GM21619 (cell line): Measurements from ENCODE around the gene RAB11FIP2.

Experiments
- ATAC-seq: cut with Tn5 transposase; IDR thresholded peaks from one replicate; pipeline ENCODE4 v1.9.1; 2021; ENCODE audit not compliant: unreplicated experiment

Gene RAB11FIP2

DNA sequence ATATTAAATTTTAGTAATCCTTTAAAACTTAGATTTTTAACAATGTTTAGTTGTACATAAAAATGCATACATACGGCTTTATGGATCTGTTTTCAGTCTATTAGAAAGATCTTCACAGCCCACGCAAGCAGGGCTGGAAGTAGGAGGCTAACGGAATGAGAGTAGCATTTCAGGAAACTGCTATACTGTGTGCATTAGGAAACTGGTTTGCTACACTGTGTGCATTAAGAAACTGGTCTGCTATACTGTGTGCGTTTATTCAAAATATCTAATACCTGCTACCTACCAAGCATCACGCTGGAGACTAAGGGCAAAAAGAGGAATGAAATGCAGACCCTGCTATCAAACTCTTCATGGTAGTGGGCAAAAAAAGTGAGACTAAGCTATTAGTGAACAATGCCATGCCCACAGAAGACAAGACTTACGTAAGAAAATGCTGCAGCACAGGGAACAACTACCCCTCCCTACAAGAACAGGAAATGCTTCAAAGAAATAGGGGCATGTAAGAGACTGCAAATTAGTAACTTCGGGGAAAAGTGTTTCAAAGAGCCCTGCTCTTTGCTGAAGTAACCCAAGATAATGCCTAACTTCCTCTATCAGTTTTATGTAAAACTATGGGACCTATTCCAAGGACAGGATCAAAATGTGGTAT lies 11.3 kb downstream of the RAB11FIP2 start:
- ATAC-seq = no peak

DNA sequence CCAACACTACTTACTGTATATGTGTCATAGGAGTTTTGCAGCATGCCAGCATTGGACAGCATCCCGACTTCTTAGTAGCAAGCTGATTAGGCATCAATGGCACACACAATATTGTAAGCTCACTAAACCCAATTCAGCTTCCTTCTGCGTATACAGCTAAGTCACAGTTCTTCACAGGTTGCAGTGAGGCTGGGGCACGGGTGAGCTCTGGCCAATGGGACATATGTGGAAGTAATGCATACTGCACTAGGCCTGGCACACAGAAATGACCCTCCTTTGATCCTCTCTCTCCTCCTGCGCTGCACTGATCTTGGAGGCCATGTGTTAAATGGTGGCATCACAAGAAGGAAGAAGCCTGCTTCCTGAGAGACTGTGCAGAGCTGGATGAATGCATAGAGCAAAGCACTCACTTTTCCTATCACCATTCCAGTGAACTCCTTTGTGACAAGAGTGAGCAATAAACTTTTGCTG lies 11.9 kb downstream of the RAB11FIP2 start:
- no peak for ATAC-seq

DNA sequence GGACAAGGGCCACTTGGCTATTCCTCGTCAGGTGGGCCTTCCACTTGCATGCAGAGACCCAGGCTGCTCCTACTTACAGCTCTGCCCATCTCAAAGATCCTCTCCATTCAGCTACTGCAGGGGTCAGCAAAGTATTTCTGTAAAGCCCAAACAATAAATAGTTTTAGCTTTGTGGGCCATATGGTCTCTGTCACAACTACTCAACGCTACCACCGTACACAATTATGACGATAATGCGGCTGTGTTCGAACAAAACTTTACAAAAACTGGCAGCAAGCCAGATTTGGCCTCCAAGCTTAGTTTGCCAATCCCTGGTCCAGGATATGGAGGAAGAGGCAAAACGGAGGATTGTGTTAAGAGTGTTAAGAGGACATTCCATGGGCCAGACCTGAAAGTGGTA lies 12.8 kb downstream of the RAB11FIP2 start:
- ATAC-seq = no peak

DNA sequence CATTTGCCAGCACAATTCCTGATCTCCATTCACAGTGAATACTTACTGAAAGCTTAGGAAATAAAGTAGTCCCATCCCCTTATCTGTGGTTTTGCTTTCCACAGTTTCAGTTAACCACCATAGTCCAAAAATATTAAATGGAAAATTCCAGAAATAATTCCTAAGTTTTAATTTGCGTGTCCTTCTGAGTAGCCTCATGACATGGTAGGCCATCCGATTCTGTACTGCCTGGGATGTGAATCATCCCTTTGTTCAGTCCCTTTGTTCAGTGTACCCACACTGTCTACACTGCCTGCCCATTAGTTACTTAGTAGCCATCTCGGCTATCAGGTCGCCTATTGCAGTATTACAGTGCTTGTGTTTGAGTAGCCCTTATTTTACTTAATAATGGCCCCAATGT lies 14.2 kb downstream of the RAB11FIP2 start:
- no peak for ATAC-seq

DNA sequence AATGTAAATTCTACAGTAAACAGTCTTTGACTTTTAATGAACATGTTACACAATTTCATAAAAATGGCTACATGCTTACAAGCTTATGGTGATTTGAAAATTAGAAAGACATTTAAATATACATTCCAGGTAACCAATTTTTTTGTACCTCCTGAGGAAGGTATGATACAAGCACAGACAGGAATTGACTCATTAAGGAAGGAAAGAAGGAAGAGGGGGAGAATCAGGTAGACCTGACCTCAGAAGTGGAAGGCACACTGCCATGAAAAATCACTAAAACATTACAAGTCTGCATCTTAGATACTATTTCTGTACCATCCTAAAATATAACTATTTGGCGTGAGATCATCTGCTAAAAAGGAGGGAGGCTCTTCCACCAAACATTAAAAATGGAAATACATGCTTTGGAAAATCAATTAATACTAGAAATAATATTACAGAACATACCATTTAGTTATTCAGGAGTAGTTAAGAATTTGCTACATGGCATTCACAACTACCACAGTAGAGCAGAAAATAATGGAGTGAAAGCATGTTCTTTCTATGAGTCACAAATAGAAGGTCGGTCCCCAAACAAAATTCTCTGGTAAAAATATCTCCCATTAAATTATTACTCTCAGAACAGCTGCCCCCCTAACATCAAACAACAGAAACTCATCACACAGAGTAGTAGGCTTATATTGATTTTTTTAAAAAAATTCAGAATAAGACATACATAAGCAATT lies 15.2 kb downstream of the RAB11FIP2 start:
- no peak for ATAC-seq

DNA sequence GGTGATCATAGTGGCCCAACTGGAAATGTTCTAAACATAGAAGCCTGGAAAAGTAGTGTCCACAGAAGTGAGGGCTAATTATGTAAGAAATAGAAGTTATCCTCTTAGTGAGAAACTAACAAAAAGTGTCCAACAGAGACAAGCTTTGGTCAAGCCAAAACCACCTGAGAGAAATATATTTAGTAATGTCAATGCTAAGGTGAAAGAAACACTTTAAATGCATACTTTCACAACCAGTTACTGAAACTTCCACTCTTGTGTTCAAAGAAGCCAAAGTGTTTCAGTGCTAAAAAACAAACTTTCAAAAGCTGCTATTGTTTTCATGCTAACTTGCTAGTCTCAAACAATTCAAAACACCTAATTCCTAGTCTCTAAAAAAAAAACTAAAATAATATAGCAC lies 18.1 kb downstream of the RAB11FIP2 start:
- peak; percentile 100 for ATAC-seq

DNA sequence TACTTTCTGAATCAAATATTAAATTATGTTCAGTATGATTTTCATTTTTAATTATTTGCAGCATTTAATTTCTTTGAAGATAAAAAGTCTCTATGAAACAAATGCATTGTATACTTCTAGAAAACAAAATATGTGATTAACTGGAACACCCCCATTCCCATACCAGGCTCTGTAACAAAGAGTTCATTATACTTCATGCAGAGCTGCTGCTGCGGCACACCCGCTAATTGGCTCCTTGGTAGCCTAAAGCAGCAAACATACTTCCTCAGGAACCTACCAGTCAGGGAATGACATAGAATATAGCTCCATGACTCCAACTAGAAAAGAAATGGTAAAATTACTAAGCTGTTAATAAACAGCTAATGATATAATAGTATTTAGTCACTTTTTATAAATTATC lies 19.3 kb downstream of the RAB11FIP2 start:
- no peak for ATAC-seq

DNA sequence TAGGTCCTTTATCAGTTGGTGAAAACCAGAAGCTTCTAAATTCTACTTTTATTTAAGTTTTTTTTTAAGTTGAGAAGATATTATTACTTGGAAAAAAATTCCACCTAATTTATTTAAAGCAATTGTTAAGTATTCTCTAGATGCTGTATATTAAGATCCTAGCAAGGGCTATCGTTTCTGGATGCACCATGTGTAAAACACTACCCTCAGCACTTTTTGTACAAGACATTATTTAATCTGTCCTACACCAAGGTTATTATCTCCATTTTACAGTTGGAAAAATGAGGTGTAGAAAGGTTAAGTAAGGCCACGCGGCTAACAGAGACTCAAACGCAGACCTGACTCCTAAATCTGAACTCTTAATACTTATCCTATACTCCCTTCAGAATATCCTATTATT lies 19.8 kb downstream of the RAB11FIP2 start:
- no peak for ATAC-seq

DNA sequence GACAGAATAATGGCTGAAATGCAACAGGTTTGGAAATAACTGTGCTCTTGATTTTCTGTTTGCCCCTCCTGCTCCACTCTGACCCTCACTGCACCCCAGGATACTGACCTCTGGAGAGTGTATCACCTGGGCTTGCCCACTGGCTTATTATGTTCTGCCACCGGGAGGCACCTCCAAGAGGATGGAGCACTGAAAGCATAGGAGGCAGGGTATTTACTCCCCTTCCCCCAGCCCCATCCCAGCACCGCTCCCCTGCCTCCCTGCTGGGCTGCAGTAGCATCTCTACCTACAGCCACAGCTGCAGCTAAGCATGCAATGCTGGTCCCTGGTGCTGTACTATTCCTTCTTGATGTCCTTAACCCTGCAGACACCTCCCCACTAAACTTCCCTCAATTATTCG lies 26.4 kb downstream of the RAB11FIP2 start:
- ATAC-seq = no peak

DNA sequence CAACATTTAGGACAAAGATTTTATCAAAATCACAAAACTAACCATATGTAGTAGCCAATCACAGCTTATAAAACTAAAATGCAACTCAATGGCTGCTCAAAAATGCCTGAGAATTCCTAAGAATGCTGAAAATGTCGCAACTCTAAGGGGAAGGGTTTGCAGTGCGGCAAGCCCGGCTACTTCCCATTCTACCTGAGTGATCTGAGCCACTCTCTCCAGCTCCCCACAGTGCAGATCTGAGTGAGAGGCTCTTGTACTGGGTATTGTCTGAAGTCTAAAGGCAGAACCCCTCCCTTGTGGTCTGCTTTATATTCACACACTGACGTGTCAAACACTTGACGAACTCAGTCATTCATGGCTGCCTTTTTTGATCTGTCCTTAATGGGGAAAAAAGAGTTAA lies 28.9 kb downstream of the RAB11FIP2 start:
- ATAC-seq = no peak

DNA sequence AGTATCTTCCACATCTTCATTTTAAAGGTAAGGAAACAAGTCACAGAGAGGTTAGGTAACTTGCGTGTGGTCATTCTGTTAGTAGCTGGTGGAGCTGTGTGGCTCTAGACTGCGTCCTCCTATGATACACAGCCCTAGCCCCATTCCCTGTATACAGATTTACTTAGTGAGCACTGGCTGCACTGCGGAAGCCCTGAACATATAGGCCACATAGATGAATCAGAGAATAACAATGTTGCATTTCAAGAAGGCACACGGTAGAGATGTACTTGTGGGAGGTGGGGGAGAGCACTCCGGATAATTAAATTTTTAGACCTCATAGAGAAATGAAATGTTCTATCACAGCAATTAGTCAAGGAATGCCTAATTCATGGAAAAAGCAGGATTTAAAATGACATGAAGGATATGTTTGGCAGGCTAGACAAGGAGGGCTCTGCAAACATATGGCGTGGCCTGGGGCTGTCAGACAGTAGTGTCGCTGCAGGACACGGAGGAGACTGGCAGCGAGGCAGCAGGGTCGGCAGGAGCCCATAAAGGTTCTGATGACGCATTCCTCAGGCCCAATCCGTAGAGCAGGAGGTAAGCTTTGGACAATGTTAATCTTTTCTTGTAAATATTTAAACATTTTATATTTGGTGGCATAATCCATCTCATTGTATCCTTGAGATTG lies 29.5 kb downstream of the RAB11FIP2 start:
- no peak for ATAC-seq

DNA sequence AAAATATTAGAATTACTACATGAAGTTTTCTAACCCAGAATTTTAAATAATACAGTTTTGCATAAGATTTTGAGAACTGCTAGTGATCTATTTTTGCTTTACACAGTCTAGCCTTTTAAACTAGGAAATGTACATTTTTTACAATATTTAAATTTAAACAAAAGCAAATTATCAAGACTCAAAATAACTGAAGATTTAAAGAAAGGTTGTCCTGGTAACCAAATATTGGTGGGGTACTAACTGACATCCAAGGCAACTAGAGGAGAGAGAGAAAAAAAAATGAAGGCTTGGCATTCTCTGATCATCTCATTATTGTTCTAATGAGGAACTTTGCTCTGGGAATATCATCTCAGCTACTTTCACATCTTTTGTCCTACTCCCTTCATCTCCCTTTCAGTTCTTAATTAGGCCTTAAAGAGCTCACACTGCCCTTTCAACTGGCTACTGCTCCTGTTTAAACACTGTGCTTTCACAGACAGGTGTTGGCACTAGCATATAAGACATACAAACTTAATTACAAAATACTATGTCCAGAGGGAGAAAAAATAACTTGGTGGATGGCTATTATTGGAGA lies 33.7 kb downstream of the RAB11FIP2 start:
- ATAC-seq = no peak

DNA sequence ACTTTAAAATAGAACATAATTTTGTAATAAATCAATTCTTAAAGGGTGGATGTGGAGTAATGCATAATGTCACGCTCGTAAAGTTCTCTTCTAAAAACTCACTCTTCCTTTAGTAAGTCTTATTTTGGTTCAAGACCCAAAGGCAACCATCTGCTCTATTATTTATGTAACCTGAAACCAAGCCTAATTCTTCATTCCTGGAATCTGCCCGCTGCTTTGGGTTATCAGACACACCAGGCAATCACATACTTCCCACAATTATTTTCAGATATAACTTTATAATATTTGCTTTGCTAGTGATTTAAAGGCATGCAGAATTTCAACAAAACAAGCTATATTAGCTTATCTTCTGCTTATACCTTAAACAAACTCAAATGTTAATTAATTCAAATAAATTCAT lies 39.0 kb downstream of the RAB11FIP2 start:
- no peak for ATAC-seq

DNA sequence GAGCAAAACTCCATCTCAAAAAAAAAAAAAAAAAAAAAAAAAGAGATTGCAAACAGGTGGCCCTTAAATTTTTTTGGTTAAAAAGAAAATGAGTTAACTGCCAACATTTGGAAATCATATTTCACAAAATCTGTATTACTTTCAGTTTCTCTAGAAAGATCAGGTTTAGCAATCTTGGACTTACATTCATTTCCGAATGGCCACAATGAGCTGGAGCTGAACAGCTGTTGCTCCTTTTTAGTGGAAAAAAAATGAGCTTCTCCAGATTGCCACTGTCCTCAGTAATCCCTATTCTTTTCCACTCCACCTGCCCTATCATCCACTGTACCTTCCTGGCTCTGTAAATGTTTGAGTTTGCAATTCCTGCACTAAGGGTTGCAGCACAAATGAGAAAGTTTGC lies 43.6 kb downstream of the RAB11FIP2 start:
- no peak for ATAC-seq

DNA sequence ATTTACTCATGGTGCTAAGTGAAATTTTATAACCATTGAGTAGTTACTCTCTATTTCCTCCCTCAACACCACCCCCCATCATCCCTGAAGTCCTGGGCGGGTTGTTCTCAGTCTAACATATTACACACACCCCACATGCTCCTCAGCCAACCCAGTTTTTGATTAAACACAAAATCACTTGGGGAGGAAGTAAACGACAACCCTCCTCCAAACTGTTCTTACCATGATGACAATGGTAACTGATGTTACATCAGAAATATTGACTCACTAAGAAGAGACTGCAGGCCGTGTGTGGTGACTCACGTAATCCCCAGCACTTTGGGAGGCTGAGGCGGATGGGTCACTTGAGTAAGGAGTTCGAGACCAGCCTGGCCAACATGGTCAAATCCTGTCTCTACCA lies 44.2 kb downstream of the RAB11FIP2 start:
- no peak for ATAC-seq

DNA sequence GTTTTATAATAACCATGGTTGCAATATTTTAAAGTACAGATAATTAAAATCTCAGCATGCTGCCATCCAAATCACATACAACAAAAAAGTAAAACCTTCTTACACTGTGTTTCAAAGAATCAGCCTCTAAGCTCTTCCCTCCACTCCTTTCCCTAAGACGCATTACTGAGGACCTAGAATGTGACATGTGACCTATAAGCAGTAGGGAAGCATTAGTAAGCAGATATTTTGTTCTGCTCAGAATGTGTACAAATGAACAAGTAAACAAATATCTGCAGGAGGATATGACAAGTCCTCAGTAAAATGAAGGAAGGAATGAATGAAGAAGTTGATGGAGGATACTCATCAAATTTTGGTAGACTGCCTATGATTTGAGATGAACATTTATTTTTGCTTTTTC lies 49.1 kb downstream of the RAB11FIP2 start:
- no peak for ATAC-seq

DNA sequence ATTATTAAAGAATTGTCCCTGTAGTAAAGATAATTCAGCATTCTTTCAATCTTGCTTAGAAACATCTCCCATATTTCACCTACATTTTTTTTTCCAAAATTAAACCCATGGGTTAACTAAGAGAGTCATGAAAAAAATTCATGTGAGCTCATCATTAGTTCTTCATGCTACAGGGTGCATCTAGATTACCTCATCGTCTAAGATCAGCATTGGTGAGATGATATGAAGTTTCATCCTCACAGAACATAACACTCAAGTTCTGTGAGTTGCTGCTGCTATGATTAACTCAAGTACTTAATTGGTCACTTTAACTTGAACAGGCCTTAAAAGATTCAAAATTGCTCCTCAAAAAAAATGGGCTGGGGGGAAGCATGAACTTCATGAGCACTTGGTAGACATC lies 50.0 kb downstream of the RAB11FIP2 start:
- ATAC-seq = no peak

DNA sequence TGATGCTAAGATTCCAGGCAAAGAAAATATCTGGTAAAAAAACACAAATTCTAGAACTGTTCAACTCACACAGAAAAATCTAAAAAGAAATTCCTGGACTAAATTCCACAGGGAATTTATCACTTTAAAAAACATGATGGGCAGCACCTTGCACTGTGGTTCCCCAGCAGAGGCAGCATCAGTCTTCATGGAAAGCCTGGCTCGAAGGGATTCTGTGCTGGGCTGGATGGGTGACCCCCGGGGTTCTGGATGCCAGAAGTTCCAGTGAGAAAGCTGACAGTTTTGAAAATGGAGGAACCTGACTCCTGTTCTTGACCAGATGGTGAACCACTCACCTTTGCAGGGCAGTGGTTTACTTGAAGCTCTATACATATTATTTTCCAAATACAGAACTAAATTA lies 52.0 kb downstream of the RAB11FIP2 start:
- ATAC-seq = no peak

DNA sequence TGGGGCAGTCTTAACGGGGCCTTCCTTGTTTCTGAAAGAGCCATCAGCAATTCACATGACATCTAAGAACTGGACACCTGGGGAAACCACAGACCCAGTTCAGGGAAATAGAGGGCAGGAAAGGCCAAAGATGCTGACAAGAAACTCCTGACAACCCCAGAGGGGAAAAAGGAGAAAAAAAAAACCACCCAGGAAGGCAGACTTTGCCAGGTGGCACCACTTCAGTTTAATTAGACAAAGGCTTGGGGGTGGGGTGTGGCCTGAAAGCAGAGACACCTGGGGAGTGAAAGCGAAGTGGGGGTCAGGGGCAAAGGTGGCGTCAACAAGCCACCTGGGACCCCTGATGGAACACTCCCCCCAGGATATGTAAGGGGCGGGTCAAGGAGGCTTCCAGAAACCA lies 53.6 kb downstream of the RAB11FIP2 start:
- ATAC-seq = no peak

DNA sequence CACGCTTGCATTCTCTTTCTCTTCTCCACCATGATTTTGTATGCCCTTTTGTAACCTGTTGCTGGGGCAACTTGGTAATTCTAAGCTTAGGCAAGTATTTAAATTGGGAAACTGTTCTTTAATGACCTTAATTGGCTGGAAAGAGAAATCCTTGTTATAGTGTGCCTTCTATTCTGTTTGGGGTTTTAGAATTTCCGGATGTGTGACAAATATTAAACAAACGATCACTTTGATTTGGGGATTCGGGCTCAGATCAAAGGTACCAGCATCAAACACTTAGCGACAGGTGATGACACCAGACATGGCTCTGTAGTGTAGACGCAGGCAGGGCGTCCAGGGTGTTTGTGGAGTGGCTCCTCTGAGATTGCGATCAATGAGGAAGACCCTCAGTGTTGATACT lies 55.0 kb downstream of the RAB11FIP2 start:
- ATAC-seq = no peak

DNA sequence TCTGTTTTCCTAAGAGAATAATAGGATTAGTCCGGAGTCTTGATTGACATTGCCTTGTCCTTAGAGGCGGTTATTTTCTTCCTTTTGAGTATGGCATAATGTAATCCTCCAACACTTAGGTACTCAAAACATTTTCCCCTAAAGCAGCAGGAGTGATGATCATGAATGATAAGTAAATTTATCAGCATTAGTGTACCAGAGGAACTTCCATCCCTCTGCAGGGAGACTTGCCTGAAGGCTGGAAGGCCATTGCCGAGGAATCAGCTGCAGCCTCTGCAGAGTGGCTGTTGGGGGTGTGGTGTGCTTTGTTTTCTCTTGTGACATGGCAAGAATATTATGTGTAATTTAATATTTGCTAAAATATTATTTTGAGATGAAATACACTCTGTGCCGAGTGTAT lies 56.8 kb downstream of the RAB11FIP2 start:
- ATAC-seq = no peak

DNA sequence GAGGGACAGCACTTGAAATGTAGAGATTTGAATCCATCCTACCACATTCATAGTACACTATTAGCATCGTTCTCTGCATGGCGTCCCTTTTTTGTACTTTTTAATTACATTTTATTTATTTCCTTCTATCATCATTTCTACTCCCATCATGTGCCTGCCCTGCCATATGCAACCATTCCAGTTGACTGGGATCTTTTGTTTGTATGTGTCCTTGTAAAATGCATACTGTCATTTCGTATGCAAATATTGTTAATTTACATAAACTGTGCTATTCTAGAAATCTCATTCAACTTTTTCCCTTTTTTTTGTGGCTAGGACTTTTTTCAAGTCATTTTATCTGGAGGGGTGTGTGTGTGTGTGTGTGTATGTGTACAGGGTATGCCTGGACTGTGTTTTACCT lies 57.9 kb downstream of the RAB11FIP2 start:
- no peak for ATAC-seq
